ENCODE data around the gene RHEB.

Gene RHEB

GRCh38 chr7:151454932-151455530, 64.7 kb downstream of the RHEB start:
- H3K4me3 ChIP-seq (ENCODE audit: low read length): no peak overlapping the region
- no peak for DNase-seq (ENCODE audit: low read depth, low spot score)

GRCh38 chr7:151454305-151454704, 65.4 kb downstream of the RHEB start:
- H3K4me3 ChIP-seq (ENCODE audit: low read length): no peak overlapping the region
- DNase-seq (ENCODE audit: low read depth, low spot score): no peak

- DNase-seq (ENCODE audit: low read depth, low spot score): peak; percentile 83
- no peak overlapping the region for H3K4me3 ChIP-seq (ENCODE audit: low read length)
Observed at GRCh38 chr7:151453326-151453791, 66.3 kb downstream of the RHEB start.

- no peak for DNase-seq (ENCODE audit: low read depth, low spot score)
- H3K4me3 ChIP-seq (ENCODE audit: low read length): no peak overlapping the region
Observed at GRCh38 chr7:151452680-151453325, 66.9 kb downstream of the RHEB start.

GRCh38 chr7:151451626-151452571, 67.8 kb downstream of the RHEB start:
- no peak overlapping the region for H3K4me3 ChIP-seq (ENCODE audit: low read length)

GRCh38 chr7:151451156-151451555, 68.5 kb downstream of the RHEB start:
- no peak for DNase-seq (ENCODE audit: low read depth, low spot score)
- H3K4me3 ChIP-seq (ENCODE audit: low read length): no peak overlapping the region

More at GRCh38 chr7:151451626-151452571, 67.8 kb downstream of the RHEB start:
- no peak for DNase-seq (ENCODE audit: low read depth, low spot score)

GRCh38 chr7:151449990-151450389, 69.7 kb downstream of the RHEB start:
- H3K4me3 ChIP-seq (ENCODE audit: low read length): no peak overlapping the region
- DNase-seq (ENCODE audit: low read depth, low spot score): no peak

GRCh38 chr7:151448261-151449252, 71.1 kb downstream of the RHEB start:
- DNase-seq (ENCODE audit: low read depth, low spot score): peak; percentile 51
- peak overlapping the region; percentile 41 for H3K4me3 ChIP-seq (ENCODE audit: low read length)

- no peak for DNase-seq (ENCODE audit: low read depth, low spot score)
- no peak overlapping the region for H3K4me3 ChIP-seq (ENCODE audit: low read length)
Observed at GRCh38 chr7:151447901-151448260, 71.8 kb downstream of the RHEB start.

- H3K4me3 ChIP-seq (ENCODE audit: low read length): no peak overlapping the region
- no peak for DNase-seq (ENCODE audit: low read depth, low spot score)
Observed at GRCh38 chr7:151447312-151447711, 72.4 kb downstream of the RHEB start.

- DNase-seq (ENCODE audit: low read depth, low spot score): no peak
- no peak overlapping the region for H3K4me3 ChIP-seq (ENCODE audit: low read length)
Observed at GRCh38 chr7:151446412-151446811, 73.3 kb downstream of the RHEB start.

GRCh38 chr7:151444632-151445031, 75.1 kb downstream of the RHEB start:
- no peak overlapping the region for H3K4me3 ChIP-seq (ENCODE audit: low read length)
- no peak for DNase-seq (ENCODE audit: low read depth, low spot score)

- H3K4me3 ChIP-seq (ENCODE audit: low read length): no peak overlapping the region
- DNase-seq (ENCODE audit: low read depth, low spot score): no peak
Observed at GRCh38 chr7:151442776-151443496, 76.8 kb downstream of the RHEB start.

GRCh38 chr7:151440799-151441445, 78.8 kb downstream of the RHEB start:
- no peak overlapping the region for H3K4me3 ChIP-seq (ENCODE audit: low read length)

GRCh38 chr7:151439855-151440798, 79.6 kb downstream of the RHEB start, which contains the start of gene CRYGN:
Gene CRYGN (minus strand): TSS chr7:151440141. CDS start chr7:151439917, 224 bp downstream.
- no peak for DNase-seq (ENCODE audit: low read depth, low spot score)
- no peak within 1 kb of the TSS for H3K4me3 ChIP-seq (ENCODE audit: low read length)

More at GRCh38 chr7:151440799-151441445, 78.8 kb downstream of the RHEB start:
- DNase-seq (ENCODE audit: low read depth, low spot score): peak; percentile 55

GRCh38 chr7:151438864-151439601, 80.7 kb downstream of the RHEB start:
- no peak overlapping the region for H3K4me3 ChIP-seq (ENCODE audit: low read length)
- DNase-seq (ENCODE audit: low read depth, low spot score): no peak
